Measurements from ENCODE around the gene SHC1.

- TF ChIP-seq CTCF (IDR thresholded peaks at IDR 0.05) = no peak
- no peak for TF ChIP-seq IRF2 (CRISPR knock-in tag; IDR thresholded peaks at IDR 0.05; ENCODE audit: borderline replicate concordance, low read depth)
Measured at GRCh38 chr1:154948079-154948478, 22.5 kb downstream of the SHC1 start.
